K562 (cell line): Measurements from ENCODE around the gene ICE2. TPM values are rescaled to one million over a fixed set of nuclear protein-coding genes. Genes with fewer than 3 reads are reported as not detected.

Source experiments
- ATAC-seq: fragments of 200-7000 bp; cut with Tn5 transposase; 3 replicates; pipeline ENCODE4 v1.9.1; 2020; ENCODE audit warnings: moderate library complexity
- BruUV-seq: library from RNA; stranded (reverse); fragments of 400-500 nt; replicated peaks from 2 replicates; lab custom pipeline; 2021; lab: Mats Ljungman, UMichigan
- CTCF ChIA-PET: fragments of 300-600 bp; formaldehyde crosslinking; extraction: SDS; loops from one replicate; lab custom pipeline; 2021; ENCODE audit warnings: low intra/inter-chr PET ratio; lab: Yijun Ruan, JAX
- POLR2A ChIA-PET: fragments of 300-600, 350-650 bp; sonication (Branson Sonifier 250); formaldehyde crosslinking; extraction: SDS; loops from one replicate; lab custom pipeline; 2021; ENCODE audit warnings: antibody characterized with exemption, inconsistent platforms; lab: Yijun Ruan, JAX
- DNase-seq, 4 experiments: peaks; one replicate each; pipeline versions ENCODE4 v3.0.0 to v3.0.0-alpha.2; 2011 to 2018; ENCODE audit warnings: low spot score in 3 of 4, mixed read lengths in 3 of 4; ENCODE audit errors: extremely low read depth in 1 of 4
- FAIRE-seq: peaks from 2 replicates; lab custom pipeline; 2011; peaks lifted over from hg19 to GRCh38; lab: Jason Lieb, UNC
- H2AFZ ChIP-seq: 2 replicates; pipeline ENCODE4 v1.6.0; 2011; ENCODE audit warnings: low read depth, low read length, control low read depth, inconsistent platforms
- H3K27ac ChIP-seq: fragments of 200-600 bp; 3 replicates; pipeline ENCODE4 v1.8.0; 2011; ENCODE audit warnings: low read depth, mild to moderate bottlenecking, control low read depth, inconsistent platforms, low read length, moderate library complexity, mixed read lengths; ENCODE audit errors: extremely low read depth
- H3K27me3 ChIP-seq, 2 experiments: fragments of 300-600 bp in 1 of 2; 2 replicates in 1 of 2; 3 replicates in 1 of 2; pipeline versions ENCODE4 v1.6.0 to v1.8.0; 2011; ENCODE audit warnings: inconsistent platforms in 2 of 2, low read length in 2 of 2, mild to moderate bottlenecking in 1 of 2, mixed read lengths in 1 of 2, moderate library complexity in 1 of 2; ENCODE audit not compliant: control insufficient read depth in 2 of 2, insufficient read depth in 2 of 2
- H3K36me3 ChIP-seq: fragments of 300-600 bp; 3 replicates; pipeline ENCODE4 v1.8.0; 2011; ENCODE audit warnings: mild to moderate bottlenecking, low read length, inconsistent platforms; ENCODE audit not compliant: control insufficient read depth, insufficient read depth
- H3K4me1 ChIP-seq, 2 experiments: fragments of 200-600 bp in 1 of 2; replicated peaks in 1 of 2; 2 replicates in 1 of 2; 3 replicates in 1 of 2; pipeline versions ENCODE4 v1.5.1 to v1.8.0; 2011; ENCODE audit warnings: inconsistent platforms in 2 of 2, low read length in 2 of 2, mild to moderate bottlenecking in 1 of 2, mixed read lengths in 1 of 2, moderate library complexity in 1 of 2; ENCODE audit not compliant: control insufficient read depth in 2 of 2, insufficient read depth in 2 of 2
- H3K4me2 ChIP-seq: 2 replicates; pipeline ENCODE4 v1.6.1; 2011; ENCODE audit warnings: low read length, control low read depth, inconsistent platforms, mixed read lengths; ENCODE audit not compliant: insufficient read depth
- H3K4me3 ChIP-seq: fragments of 200-600 bp; sonication (generic), shearing (Covaris generic); 2 replicates; pipeline ENCODE4 v1.5.1; 2016; ENCODE audit warnings: control low read depth, inconsistent platforms
- H3K79me2 ChIP-seq: fragments of 200-600 bp; 3 replicates; pipeline ENCODE4 v1.8.0; 2011; ENCODE audit warnings: low read length, inconsistent platforms; ENCODE audit not compliant: control insufficient read depth, insufficient read depth
- H3K9ac ChIP-seq, 2 experiments: 2 replicates each; pipeline versions ENCODE4 v1.6.0 to v1.6.1; 2011; ENCODE audit warnings: low read depth in 2 of 2, low read length in 2 of 2, control low read depth in 1 of 2, inconsistent platforms in 1 of 2, mild to moderate bottlenecking in 1 of 2, mixed read lengths in 1 of 2; ENCODE audit not compliant: insufficient read depth in 1 of 2
- H3K9me1 ChIP-seq: one replicate; pipeline ENCODE4 v1.6.0; 2011; ENCODE audit warnings: inconsistent platforms, mild to moderate bottlenecking, low read length, moderate library complexity; ENCODE audit not compliant: control insufficient read depth, insufficient read depth
- H3K9me3 ChIP-seq: replicated peaks from 2 replicates; pipeline ENCODE4 v1.5.1; 2011; ENCODE audit warnings: low read depth, low read length, inconsistent platforms; ENCODE audit not compliant: control insufficient read depth, insufficient read depth
- H4K20me1 ChIP-seq: replicated peaks from 2 replicates; pipeline ENCODE4 v1.6.1; 2011; ENCODE audit warnings: low read length, inconsistent platforms, mixed read lengths; ENCODE audit not compliant: control insufficient read depth, insufficient read depth
- POLR2A ChIP-seq: fragments of 450-650 bp; conservative IDR thresholded peaks from 2 replicates; pipeline ENCODE4 v1.6.1; 2016
- WGBS: fragments of 100-300 bp; shearing (Covaris generic); methylation state at CpG from one replicate; pipeline ENCODE4 v1.1.6; 2016; ENCODE audit warnings: low coverage, mixed read lengths; ENCODE audit not compliant: insufficient coverage; ENCODE audit errors: missing lambda C conversion rate; 5-methylcytosine and 5-hydroxymethylcytosine counted together
- in situ Hi-C: fragments of 300-500 bp; cut with MboI; formaldehyde crosslinking; loops from 4 replicates; pipeline ENCODE4 v1.15.0; 2018; ENCODE audit warnings: inconsistent platforms, mixed read lengths
- intact Hi-C: fragments of 100-400 bp; cut with micrococcal nuclease; formaldehyde crosslinking; loops from 2 replicates; pipeline ENCODE4 v1.14.2; 2022
- polyA plus RNA-seq, 8 experiments: library from polyadenylated mRNA; depleted of rRNA in 4 of 8; stranded (reverse) in 5 of 8; unstranded in 3 of 8; fragments of >200 nt; fragmentation: Nextera tagmentation in 2 of 8; fragmentation: Illumina TruSeq in 1 of 8; extraction: Ambion mirVana in 2 of 8; extraction: Trizol in 1 of 8; gene quantifications; 2 replicates each; pipeline versions ENCODE4 v1.2.1 to v1.2.3, GENCODE V29; 2011 to 2014; ENCODE audit warnings: inconsistent platforms in 1 of 8, missing spikeins in 1 of 8
- total RNA-seq, 7 experiments: library from RNA; depleted of rRNA in 6 of 7; stranded (reverse); fragments of >200 nt in 6 of 7; fragmentation: Illumina TruSeq in 2 of 7; extraction: Trizol in 2 of 7; gene quantifications; 2 replicates each; pipeline versions ENCODE4 v1.2.1 to v1.2.3, GENCODE V29; 2011 to 2021; ENCODE audit warnings: low replicate concordance in 1 of 7
- TF ChIP-seq, protein P1 (sequence below): sonication (generic); formaldehyde crosslinking; IDR thresholded peaks from 2 replicates; pipeline ENCODE4 v1.8.1; 2022; ENCODE audit warnings: missing genetic modification reagents

The ICE2 gene
- total and polyA plus RNA-seq, 9 of the 15 experiments (the other 6 are each of a cell fraction or from before 2014, with no cell fraction given): 21.8 to 87.9 (median 58.1) TPM

DNA sequence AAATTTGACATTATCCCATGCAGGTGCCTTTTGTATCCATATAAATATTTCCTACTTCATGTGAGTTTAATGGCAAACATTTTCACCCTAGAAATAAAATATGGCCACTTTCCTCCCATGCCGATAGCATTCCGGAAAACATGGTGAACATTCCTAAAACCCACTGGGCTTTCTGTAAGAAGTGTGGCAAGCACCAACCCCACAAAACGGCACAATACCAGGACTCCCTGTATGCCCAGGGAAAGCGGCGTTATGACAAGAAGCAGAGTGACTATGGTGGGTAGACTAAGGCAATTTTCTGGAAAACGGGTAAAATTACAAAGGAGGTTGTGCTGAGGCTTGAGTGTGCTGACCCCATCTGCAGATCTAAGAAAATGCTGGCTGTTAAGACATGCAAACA is 88.7 kb downstream of the ICE2 start:
- no peak for ATAC-seq
- in situ Hi-C loops (no loop called here), intact Hi-C loops (no loop called here)
- Histone ChIP-seq H3K9ac (no peak overlapping the region), H4K20me1 (peaks cover 58% of the 10 kb centered on the region), H3K36me3 (peaks cover 59% of the 10 kb centered on the region; the same call in 2 of the 3 replicates), H3K79me2 (peaks cover 91% of the 10 kb centered on the region), H3K9me1 (peaks cover 14% of the 10 kb centered on the region), H3K27me3 (no peaks in the 10 kb centered on the region), H3K9me3 (no peaks in the 10 kb centered on the region), H3K27ac (no peak overlapping the region), H2AFZ (no peak overlapping the region), H3K4me1 (peaks cover 11 to 28% of the 10 kb centered on the region in 2 experiments), H3K4me3 (no peak overlapping the region), H3K4me2 (no peak overlapping the region)
- CTCF ChIA-PET: interaction anchor here (0.6 kb wide), 1 partner anchor 14 kb away, joined by 3 read pairs; no protein-coding TSS in a partner anchor
- no peak for FAIRE-seq
- 0 out of 2 replicates have a peak, but pooled peaks have one; percentile 10 for TF ChIP-seq POLR2A
- TF ChIP-seq, protein P1, sequence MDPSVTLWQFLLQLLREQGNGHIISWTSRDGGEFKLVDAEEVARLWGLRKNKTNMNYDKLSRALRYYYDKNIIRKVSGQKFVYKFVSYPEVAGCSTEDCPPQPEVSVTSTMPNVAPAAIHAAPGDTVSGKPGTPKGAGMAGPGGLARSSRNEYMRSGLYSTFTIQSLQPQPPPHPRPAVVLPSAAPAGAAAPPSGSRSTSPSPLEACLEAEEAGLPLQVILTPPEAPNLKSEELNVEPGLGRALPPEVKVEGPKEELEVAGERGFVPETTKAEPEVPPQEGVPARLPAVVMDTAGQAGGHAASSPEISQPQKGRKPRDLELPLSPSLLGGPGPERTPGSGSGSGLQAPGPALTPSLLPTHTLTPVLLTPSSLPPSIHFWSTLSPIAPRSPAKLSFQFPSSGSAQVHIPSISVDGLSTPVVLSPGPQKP (CRISPR knock-in tag): no peak
- 93% methylated on average over 6 of the region's 6 CpGs for WGBS
- POLR2A ChIA-PET: interaction anchor here (1.0 kb wide), 2 partner anchors 10 to 11 kb away, joined by 3 to 4 read pairs; no protein-coding TSS in a partner anchor
- no peak for DNase-seq
- BruUV-seq: no TSS peak
